Activated CD8-positive, alpha-beta memory T cell treated with anti-CD3 and anti-CD28 coated beads, Interleukin-2, amount 50 U/mL, for 1 hour (primary cell): ENCODE results near the gene SPESP1.
"Not testable (repeated sequence)": the region's sequence is repeated elsewhere in the genome, so short reads cannot be mapped to it uniquely, and the experiment has no call there.

ENCODE experiments used
- DNase-seq: peaks from one replicate; pipeline ENCODE4 v3.0.0-alpha.2; 2020; ENCODE audit errors: extremely low read depth

SPESP1 gene

DNA sequence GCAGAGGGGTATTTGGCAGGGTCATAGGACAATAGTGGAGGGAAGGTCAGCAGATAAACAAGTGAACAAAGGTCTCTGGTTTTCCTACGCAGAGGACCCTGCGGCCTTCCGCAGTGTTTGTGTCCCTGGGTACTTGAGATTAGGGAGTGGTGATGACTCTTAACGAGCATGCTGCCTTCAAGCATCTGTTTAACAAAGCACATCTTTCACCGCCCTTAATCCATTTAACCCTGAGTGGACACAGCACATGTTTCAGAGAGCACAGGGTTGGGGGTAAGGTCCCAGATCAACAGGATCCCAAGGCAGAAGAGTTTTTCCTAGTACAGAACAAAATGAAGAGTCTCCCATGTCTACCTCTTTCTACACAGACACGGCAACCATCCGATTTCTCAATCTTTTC lies 33.4 kb downstream of the SPESP1 start:
- not testable (repeated sequence) for DNase-seq

DNA sequence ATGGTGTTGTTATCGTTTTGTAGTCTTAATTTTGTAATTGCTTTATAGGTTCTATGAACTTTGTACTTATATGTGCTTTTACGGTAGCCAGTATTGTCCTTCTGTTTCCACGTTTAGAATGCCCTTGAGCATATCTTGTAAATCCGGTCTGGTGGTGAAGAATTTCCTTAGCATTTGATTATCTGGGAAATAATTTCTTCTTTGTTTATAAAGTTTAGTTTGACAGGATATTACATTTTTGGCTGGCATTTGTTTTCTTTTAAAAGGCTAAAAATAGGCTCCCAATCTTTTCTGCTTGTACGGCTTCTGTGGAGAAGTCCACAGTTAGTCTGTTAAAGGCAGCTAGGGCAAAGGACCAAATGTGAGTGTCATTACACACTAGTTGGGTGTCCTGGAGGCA lies 36.7 kb downstream of the SPESP1 start:
- DNase-seq = no peak

DNA sequence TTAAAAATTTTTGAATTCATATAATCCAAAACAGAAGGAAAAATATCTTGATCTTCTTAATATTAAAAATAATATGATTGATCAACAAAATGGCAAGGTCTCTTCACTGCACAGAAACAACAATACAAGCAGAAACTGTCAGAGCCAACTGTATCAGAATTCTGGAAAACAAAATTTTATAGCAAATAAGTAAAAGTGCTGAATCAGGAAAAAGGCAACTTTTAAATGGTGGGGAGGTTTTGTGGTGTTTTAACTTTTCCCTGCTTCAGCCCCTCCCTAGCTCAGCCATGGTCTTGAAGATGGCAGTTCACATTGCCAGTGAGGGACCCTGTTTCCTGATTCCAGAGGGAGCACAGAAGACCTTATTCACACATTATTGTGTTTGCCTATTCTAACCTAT lies 37.6 kb downstream of the SPESP1 start:
- DNase-seq = no peak

DNA sequence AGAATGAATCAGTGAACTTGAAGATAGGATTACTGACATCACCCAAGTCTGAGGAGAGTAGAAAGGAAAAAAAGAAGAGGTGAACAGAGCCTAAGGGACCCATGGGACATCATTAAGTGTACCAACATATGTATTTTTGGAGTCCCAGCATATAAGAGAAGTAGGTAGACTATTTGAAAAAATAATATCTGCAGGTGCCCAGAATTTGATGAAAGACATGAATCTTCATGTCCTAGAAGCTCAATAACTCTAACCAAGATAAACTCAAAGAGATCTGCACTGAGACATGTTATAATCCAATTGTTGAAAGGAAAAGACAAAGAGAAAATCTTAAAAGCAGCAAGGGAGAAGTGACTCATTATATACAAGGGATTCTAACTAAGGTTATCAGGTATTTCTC lies 39.0 kb downstream of the SPESP1 start:
- no peak for DNase-seq

DNA sequence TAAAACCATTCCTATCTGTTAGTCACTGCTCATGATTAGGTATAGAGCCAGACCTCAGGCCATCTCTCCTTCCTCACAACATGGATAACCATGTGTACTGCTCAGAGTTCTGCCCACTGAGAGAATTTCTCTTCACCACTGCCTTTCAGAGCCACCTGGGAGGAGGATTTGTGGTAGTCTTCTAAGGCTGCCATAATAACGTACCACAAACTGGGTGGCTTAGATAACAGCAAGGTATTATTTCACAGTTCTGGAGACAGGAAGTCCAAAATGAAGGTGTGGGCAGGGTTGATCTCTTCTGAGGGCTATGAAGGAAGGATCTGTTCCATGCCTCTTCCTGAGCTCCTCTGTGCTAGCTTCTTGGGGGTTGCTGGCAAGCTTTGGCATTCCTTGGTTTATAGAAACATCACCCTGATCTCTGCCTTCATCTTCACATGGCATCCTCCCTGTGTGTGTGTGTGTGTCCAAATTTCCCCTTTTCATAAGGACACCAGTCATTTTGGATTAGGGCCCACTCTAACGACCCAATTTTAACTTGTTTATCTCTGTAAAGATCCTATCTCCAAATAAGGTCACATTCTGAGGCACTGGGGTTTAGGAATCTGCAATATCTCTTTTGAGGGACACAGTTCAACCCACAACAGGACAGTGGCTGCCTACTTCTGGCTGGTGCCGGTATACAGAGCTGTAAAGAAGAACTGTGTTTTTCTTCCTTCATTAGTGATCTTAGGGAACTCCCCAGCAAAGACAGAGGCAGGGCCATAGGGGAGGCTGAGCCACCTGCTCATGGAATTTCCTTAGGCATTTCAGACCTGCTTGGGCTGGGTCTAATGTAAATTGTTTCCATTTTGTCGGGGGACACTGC lies 42.1 kb downstream of the SPESP1 start:
- no peak for DNase-seq

DNA sequence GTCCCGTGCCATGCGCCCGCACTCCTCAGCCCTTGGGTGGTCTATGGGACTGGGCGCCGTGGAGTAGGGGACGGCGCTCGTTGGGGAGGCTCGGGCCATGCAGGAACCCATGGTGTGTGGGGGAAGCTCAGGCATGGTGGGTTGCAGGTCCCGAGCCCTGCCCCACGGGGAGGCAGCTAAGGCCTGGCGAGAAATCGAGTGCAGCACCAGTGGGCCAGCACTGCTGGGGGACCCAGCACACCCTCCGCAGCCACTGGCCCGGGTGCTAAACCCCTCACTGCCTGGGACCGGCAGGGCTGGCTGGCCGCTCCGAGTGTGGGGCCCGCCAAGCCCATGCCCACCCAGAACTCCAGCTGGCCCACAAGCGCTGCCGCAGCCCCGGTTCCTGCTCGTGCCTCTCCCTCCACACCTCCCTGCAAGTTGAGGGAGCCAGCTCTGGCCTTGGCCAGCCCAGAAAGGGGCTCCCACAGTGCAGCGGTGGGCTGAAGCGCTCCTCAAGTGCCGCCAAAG lies 45.4 kb downstream of the SPESP1 start:
- not testable (repeated sequence) for DNase-seq

DNA sequence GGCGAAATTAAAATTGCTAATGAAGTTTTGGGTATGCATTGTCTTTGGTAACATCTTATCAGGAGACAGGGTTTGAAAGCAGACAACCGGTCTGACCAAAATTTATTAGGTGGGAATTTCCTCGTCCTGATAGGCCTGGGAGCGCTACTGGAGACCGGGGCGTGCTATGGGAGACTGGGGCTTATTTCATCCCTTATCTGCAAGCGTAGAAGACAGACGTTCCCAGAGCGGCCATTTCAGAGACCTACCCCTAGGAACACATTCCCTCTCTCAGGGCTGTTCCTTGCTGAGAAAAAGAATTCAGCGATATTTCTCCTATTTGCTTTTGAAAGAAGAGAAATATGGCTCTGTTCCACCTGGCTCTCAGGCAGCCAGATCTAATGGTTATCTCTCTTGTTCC lies 47.1 kb downstream of the SPESP1 start:
- not testable (repeated sequence) for DNase-seq

DNA sequence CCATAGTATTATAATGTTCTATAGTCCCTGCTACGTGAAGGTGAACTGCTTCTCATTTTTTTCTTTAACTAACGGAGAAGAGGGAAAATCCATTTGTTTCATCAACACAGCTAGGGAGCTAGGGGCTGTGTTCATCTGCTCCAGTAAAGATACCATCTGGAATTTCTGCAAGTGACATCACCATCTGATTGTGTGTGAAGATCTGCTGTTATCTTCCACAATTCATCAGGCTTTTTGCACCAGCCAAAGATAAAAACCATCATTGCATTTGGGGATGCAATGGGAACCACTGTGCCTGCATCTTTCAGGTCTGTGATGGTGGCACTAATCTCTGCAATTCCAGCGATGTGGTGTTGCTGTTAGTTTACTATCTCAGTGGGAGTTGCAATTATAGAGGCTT lies 48.7 kb downstream of the SPESP1 start:
- no peak for DNase-seq

DNA sequence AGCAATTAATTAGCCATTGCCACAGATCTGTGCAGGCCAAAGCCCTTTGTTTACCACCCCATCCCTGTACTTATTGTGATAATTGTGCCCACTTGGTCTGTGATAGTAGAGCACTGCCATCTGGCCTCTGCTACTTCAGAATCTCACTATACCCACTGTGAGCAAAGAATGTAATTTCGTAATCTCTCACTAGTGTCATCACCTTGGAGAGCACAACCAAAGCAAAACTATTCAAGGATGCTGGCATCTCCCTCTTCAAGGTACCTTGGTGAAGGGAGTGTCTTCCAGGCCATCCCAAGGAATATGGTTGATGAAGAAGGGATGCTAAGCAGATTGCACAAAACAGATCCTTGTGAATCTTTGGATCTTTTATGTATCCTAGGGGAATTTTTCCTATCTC lies 49.5 kb downstream of the SPESP1 start:
- DNase-seq = no peak

DNA sequence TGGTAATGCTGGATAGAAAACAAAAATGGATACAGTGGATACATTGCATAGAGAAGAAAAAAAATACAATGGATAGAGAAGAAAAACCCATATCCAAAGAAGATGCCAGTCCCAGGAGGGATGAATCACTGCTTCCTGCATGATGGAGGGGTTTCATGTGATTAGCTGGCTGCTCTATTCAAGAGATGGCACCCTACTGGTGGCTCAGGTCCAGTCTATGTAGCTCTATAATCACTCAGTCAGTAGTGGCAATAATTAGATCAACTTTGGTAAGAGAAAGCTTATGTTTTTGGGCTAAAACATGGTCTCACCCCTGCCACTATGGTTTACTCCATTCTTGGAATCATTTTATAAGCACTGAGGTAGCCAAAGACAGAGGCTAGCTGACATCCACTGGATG lies 50.5 kb downstream of the SPESP1 start:
- no peak for DNase-seq

DNA sequence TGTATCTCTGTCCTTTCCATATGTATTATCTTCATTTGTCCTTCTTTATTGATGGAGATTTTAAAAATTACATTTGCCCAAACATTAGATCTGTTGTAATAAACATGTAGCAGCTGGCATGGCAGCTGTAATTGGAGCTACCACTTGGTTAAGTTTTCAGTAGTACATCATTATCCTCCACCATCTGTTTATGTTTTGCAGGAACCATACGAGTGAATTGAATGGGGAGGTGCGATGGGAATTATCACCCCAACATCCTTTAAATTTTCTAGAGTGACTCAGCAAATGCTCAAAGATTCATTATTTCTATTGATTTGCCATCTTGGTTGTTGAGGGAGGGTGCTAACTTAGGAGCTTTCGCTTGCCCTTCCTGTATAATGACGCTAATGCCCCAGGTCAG lies 51.6 kb downstream of the SPESP1 start:
- no peak for DNase-seq

DNA sequence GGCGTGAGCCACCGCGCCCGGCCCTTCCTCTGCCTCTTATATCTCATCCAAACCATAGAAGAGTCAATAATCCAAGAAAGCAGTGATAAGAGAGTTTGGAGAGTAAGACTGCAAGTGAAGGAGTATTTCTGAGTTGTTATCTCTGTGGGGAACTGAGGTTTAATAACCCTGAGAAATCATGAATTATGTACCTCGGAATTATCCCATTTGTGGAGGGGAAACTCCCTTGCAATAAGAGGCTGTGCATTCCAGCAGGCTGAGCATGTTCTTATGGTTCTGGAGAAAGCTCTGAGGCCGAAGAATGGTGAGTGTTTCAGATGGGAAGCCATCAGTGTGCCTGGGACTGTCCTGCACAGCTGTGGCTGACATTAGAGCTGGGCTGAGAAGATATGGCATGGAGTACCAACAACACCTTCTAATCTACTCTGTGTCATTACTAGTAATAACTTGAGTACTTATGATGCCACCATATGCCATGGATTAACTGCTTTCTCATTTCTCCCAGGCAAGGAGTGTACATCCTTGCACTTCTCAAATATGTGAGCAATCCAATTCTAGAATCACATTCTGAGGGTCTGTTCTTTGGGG lies 52.7 kb downstream of the SPESP1 start:
- no peak for DNase-seq

DNA sequence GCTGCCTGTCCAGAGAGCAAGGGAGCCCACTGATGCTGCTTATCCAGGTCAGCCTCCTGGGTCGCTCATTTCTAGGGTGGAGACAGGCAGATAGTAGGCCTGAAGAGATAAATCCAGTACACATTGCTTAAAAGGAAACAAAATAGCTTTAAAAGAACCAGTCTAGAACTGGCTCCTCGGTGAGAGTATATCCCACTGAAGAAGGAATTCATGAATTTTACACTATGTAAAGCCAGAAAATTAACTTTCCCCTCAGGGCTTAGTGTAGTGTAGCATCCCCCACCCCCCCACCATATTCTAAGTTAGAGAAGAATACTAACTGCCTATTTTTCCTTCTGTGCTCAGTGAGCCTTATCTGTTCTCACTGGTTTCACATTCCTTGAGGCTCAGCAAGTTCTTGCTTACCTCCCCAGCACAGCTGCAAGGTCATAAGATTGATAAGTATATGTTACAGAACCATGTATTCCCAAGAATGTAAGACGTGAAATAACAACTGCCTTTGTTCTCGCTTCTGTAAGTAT lies 53.7 kb downstream of the SPESP1 start:
- no peak for DNase-seq

DNA sequence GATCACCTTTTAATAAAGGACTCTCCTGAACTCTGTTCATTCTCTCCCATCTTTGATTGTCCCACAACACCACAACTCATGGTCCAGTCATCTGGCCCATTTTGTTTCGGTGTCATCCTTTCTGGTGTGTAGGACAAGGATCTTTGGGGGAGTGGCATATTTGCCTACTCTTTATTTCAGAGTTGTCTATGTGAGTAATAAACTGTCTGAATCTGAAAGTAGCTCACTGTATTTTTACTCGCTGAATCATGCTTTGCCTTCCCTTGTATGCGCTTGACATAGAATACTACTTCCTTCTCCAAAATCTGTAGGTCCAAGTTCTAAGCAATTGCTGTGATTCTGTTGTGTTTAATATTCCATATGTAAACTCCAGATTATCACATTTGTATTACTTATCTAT lies 54.3 kb downstream of the SPESP1 start:
- DNase-seq = no peak

DNA sequence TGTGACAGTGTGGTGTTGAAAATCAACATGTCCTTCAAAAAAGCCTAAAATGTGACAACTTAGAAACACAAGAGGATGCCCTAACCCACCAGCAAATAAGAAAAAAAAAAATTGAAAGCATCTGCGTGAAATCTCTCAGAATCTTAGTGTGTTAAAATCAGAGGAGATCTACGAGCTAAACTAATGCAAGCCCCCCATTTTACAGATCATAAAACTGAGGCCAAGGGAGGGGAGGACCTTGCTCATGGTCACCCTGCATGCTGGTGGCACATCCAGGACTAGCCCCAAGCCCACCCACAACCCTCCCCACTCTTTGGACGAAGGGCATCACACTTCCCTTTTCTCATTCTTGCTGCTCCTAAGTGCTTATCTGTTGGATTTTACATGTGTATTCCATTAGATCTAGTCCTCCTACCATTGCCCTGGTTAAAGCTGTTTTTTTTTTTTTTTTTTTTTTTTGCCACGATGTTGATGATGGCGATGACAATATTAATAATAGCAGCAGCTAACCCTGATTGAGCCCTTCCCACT lies 55.1 kb downstream of the SPESP1 start:
- DNase-seq = no peak

DNA sequence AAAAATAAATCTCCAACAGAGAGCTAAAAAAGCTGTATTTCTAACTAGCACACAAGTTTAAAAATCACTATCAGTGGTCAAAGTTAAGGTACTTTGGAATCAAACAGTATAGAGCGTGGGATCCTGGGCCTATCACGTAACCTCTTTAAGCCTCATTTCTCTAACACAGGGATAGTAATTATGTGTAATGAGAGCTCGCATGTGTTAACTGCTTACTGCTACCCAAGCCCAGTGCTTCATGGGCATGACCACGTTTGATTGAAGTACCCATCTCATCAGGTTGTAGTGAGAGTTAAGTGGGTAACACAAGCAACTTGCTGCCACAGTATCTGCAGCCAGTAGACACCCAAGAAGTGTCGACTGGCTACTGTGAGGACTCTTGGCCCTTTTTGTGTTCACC lies 56.0 kb downstream of the SPESP1 start:
- no peak for DNase-seq

DNA sequence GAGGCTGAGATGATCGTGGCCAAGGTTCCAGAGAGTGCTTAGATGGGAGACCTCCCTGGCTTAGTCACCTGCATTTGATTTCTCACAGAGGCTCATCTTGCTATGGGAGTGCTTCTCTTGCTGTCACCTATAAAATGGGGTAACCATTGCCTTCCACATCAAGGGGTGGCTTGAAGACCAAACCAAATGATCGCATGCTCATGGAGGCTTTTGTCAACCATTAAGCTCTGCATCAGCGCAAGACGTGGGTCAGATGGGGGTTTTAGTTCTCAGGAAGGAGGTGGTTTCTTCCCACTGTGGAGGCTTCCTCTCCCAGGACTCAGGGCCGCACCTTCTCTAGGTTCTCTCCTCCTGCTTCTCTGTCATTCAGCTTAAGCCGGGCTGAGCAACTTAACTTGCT lies 56.8 kb downstream of the SPESP1 start:
- DNase-seq = no peak

DNA sequence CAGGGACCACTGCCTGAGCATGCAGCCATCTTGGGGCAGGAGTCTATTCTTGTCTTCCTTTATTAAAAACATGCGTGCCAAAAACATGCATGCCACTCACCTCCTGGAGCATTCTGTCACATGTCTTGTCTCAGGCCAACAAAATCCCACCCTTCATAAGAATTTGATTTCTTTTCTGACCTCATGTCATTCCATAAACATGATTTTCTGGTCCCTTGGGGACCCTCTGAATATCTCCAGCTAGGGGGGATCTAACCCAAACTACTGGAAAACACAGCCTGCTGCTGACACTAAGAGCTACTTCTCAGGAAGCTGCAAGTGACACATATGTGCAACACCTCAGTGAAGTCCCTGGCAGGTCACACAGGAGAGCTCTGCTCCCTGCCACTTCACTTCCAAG lies 57.4 kb downstream of the SPESP1 start:
- DNase-seq = no peak

DNA sequence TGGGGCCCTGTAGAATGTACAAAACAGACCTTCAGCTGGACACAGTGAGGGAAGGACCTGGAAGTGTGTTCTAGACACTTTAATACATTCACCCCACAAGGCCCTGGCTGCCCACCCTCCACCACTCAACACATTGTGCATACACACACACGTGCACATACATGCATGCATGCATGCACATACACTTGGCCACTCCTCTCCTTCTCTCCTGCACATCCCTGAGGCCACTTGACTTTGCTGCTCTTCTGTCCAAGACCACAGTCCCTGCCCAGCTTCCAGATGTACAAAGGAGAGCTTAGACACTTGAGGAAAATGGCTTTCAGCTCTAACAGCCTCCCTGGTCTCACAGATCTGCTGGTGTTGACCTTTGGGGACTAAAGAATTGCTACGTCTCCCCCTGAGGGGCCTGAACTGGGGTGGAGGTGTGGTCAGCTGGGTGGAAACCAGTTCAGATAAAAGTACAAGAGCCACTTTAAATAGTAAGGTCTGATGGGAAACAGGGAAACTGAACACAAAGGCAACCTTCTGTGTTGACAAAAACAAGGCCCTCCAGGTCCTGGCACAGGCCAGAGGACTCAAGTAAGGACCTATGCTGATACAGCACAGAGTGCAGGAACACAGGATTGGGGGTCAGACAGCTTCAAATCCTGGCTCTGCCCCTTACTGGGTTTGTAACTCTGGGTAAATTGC lies 59.4 kb downstream of the SPESP1 start:
- DNase-seq = no peak

DNA sequence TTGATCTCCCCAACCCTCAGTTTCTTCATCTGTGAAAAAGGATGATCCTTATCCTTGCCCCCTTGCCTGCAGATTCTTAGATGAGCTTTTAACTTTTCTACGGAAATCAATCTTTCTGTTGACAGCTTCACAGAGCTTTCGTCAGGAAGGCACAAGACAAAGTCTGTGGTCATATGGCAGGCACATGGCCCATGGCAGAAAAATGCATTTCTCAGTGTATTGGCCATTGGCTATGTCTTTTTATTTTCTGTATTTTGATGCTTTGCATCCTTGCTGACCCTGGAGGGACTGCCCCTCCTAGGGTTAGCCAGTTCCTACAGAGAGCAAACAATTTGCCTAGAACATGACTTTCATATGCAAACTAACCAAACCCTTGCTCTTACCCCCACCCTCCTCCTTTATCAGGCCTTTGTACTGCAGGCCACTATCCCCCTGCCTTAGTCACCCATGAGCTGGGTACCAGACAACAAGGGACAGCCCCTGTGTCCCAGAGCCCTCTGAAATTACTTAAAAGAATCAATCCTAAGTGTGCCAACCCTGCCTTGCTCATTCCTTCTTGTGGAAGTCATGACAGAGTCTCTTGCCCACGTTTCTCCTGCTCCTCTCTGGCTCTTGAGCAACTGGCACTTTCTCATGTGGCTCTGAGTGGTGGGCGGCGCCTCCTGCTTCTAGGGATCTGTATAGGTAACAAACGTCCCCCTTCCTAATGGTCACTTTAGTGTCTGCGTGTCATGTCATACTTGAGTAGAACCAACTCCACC lies 60.1 kb downstream of the SPESP1 start:
- DNase-seq = no peak

DNA sequence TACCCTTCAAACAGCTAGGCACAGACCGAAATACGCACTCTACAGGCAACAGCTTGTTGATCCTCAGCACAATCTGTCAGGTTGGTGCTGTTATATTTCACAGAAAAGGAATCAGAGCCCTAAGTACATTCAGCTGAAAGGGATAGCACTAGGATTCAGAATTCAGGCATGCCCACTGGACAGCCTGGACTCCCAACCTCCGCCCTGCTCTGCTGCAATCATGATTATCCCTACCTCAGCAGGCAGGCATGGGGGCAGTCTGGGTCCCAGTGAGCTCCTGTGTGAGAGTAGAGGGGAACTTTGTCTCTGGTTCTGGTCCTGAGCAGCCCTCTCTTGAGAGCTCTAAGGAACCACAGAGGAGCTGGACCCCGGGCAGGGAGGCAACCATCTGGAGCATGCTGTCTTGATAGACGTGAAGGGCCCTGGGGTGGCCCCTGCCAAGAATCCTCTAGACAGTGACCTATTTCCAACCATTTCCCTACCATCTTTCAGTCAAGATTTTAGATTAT lies 60.7 kb downstream of the SPESP1 start:
- DNase-seq = no peak
